GM12891 (cell line): ENCODE results near the gene OR4K2.

Source experiments
- POLR2A ChIP-seq: IDR thresholded peaks from 2 replicates; pipeline ENCODE4 v1.6.1; 2011; ENCODE audit warnings: low read depth, low read length, control low read depth
- POU2F2 ChIP-seq: IDR thresholded peaks from 2 replicates; pipeline ENCODE4 v1.6.1; 2011; ENCODE audit warnings: low read depth, mild to moderate bottlenecking, control low read depth, low read length, moderate library complexity
- TAF1 ChIP-seq: IDR thresholded peaks from 2 replicates; pipeline ENCODE4 v1.6.1; 2011; ENCODE audit warnings: low read depth, low read length, control low read depth

GRCh38 chr14:19874842-19875241 is at the start of gene OR4K2:
- TF ChIP-seq POU2F2 (no peak), POLR2A (no peak), TAF1 (no peak)
